Measurements from ENCODE around the gene MGAT4B. TPM values are rescaled to one million over a fixed set of nuclear protein-coding genes. Genes with fewer than 3 reads are reported as not detected.

MGAT4B gene
- total RNA-seq, 1 experiment from 2014 or later = 337 TPM

DNA sequence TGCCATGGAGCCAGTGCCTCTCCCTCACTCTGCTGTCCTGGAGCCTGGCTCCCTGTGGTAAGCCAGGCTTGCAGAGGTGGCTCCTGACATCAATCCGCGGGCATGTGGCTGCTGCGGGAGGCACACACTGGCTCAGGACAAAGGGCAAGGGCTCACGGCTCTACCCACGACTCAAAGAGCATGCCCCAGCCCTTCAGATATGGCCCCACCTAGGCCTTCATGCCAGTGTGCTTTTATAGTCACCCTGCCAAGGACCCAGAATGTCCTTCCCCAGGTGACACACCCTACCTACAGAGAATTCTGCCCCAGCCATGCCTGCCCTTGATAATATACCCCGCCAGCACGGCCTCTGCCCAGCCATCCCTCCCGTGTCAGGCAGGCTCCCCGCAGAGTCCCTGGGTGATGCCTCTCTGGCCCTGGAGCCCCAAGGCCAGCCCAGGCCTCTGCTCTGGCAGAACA is 1.6 kb downstream of the MGAT4B start:
- Histone ChIP-seq H3K79me2 (ENCODE audit: low read depth) (peaks cover 54% of the 10 kb centered on the region), H3K27ac (0 out of 2 replicates have a peak overlapping the region, but pooled peaks have one; percentile 29), H3K4me1 (replicated peaks; ENCODE audit: insufficient read depth) (peaks cover 40% of the 10 kb centered on the region), H3K9me2 (ENCODE audit: insufficient read depth) (no peaks in the 10 kb centered on the region), H3K27me3 (ENCODE audit: insufficient read depth, low read depth) (no peaks in the 10 kb centered on the region), H3K36me3 (ENCODE audit: low read depth) (no peaks in the 10 kb centered on the region; the same call in none of the 2 replicates), H3K4me2 (peak overlapping the region; percentile 97), H3F3A (ENCODE audit: insufficient read depth, low read depth) (peaks cover 27% of the 10 kb centered on the region), H2AFZ (peak overlapping the region; percentile 48; the same call in 1 of the 2 replicates), H4K20me1 (ENCODE audit: insufficient read depth) (peaks cover 38% of the 10 kb centered on the region), H3K9me3 (ENCODE audit: insufficient read depth, low read depth) (no peaks in the 10 kb centered on the region), H3K4me3 (peak overlapping the region; percentile 98)
- peak in 1 of 2 experiments; percentile 33 for DNase-seq
- TF ChIP-seq, protein P1, sequence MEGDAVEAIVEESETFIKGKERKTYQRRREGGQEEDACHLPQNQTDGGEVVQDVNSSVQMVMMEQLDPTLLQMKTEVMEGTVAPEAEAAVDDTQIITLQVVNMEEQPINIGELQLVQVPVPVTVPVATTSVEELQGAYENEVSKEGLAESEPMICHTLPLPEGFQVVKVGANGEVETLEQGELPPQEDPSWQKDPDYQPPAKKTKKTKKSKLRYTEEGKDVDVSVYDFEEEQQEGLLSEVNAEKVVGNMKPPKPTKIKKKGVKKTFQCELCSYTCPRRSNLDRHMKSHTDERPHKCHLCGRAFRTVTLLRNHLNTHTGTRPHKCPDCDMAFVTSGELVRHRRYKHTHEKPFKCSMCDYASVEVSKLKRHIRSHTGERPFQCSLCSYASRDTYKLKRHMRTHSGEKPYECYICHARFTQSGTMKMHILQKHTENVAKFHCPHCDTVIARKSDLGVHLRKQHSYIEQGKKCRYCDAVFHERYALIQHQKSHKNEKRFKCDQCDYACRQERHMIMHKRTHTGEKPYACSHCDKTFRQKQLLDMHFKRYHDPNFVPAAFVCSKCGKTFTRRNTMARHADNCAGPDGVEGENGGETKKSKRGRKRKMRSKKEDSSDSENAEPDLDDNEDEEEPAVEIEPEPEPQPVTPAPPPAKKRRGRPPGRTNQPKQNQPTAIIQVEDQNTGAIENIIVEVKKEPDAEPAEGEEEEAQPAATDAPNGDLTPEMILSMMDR (conservative IDR thresholded peaks at IDR 0.05) = no peak
- no peak for TF ChIP-seq EZH2 (IDR thresholded peaks at IDR 0.05; ENCODE audit: low read depth)
- ChIA-PET POLR2A (ENCODE audit: unreplicated experiment) (interaction anchor here (0.7 kb wide), 1 partner anchor 246 kb away, joined by 3 read pairs; no protein-coding TSS in a partner anchor), CTCF (no interaction called here)
- TSS peak; percentile 37 for BruUV-seq (replicated peaks)
- intact Hi-C loops (cut with micrococcal nuclease; ENCODE audit: unreplicated experiment) = loop anchor here (10.0 kb wide), 1 partner anchor 100 kb away; the partner anchor contains the start of gene TBC1D9B

DNA sequence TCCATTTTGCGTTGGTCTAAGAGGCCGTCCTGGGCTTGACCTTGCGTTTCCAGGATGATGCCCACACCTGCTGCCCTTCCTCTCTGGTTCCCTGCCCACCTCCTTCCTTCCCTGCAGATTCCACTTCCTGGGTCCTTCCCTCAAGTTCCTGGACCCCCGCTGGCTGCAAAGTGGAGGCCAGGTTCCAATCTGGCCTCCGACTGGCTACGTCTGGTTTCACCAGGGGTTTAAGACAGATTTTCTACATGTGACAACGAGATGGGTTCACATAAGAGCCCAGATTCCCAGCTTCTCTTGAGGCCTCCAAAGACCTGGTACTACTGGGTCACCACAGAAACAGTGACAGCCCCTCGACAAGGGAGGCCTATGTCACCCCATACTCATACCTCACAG is 2.1 kb downstream of the MGAT4B start:
- Histone ChIP-seq H4K20me1 (ENCODE audit: insufficient read depth) (peaks cover 42% of the 10 kb centered on the region), H3K4me1 (replicated peaks; ENCODE audit: insufficient read depth) (peaks cover 40% of the 10 kb centered on the region), H3K79me2 (ENCODE audit: low read depth) (peaks cover 54% of the 10 kb centered on the region), H3F3A (ENCODE audit: insufficient read depth, low read depth) (peaks cover 30% of the 10 kb centered on the region), H3K36me3 (ENCODE audit: low read depth) (no peaks in the 10 kb centered on the region; the same call in none of the 2 replicates), H3K27me3 (ENCODE audit: insufficient read depth, low read depth) (no peaks in the 10 kb centered on the region), H3K27ac (no peak overlapping the region), H3K4me3 (peak overlapping the region; percentile 98; the same call in 1 of the 2 replicates), H3K9me2 (ENCODE audit: insufficient read depth) (no peaks in the 10 kb centered on the region), H3K4me2 (peak overlapping the region; percentile 97), H3K9me3 (ENCODE audit: insufficient read depth, low read depth) (no peaks in the 10 kb centered on the region), H2AFZ (no peak overlapping the region)
- intact Hi-C loops (cut with micrococcal nuclease; ENCODE audit: unreplicated experiment) = loop anchor here (10.0 kb wide), 1 partner anchor 100 kb away; the partner anchor contains the start of gene TBC1D9B
- BruUV-seq (replicated peaks) = no TSS peak
- TF ChIP-seq, protein P1 (conservative IDR thresholded peaks at IDR 0.05) = no peak
- TF ChIP-seq EZH2 (IDR thresholded peaks at IDR 0.05; ENCODE audit: low read depth) = no peak
- DNase-seq = no peak
- ChIA-PET POLR2A (ENCODE audit: unreplicated experiment) (interaction anchor here (0.7 kb wide), 1 partner anchor 14 kb away, joined by 3 read pairs; no protein-coding TSS in a partner anchor), CTCF (no interaction called here)

DNA sequence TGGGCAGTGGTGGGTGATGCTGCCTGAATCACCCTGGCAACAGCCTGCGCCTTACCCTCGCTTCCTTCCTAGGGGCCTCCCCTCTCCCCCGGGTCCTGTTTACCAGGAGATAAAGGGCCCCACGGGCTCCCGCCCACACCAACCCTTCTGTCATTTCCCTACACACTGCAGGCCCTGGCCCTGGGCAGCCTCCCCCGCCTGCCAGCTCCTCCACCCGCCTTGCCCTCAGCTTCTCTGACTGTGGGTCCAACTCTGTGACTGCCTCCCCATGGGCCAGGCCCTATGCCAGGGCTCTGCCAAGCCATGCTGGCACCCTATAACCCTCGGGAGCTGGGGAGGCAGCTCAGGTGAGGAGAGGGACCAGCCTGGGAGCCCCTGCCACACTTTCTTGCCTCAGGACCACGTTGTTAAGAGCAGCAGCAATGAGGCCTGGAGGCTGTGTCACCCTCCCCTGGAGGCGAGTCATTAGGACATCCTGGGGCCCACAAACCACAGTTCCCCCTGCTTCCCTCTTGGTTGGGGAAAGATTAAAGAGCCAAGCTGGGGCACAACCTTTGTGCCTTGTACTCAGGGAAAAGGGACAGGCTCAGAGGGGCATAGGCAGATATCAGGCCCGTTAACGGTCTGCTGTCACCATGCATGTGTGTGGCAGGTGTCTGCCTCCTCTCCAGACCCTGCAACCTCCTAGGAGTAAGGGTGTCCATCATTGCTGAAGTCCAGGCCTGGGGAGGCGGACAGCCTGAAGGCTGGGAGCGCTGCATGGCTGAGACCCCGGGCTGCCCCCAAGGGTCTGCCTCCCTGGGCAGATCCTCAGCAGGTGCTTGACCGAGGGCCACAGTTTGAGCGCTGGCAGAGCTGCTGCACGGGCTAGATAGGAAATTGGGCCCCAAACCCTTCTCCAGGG is 2.8 kb downstream of the MGAT4B start:
- H4K20me1 ChIP-seq (ENCODE audit: insufficient read depth) = peaks cover 42% of the 10 kb centered on the region
- H3K79me2 ChIP-seq (ENCODE audit: low read depth) = peaks cover 54% of the 10 kb centered on the region
- H3F3A ChIP-seq (ENCODE audit: insufficient read depth, low read depth) = peaks cover 32% of the 10 kb centered on the region
- intact Hi-C loops (cut with micrococcal nuclease; ENCODE audit: unreplicated experiment) = loop anchor here (2.0 to 10.0 kb wide), 2 partner anchors 15 to 101 kb away; partner anchors contain the start of gene TBC1D9B
- ChIA-PET POLR2A (ENCODE audit: unreplicated experiment) (interaction anchor here (0.7 kb wide), 2 partner anchors 14 to 24 kb away, joined by 3 read pairs; no protein-coding TSS in a partner anchor), CTCF (no interaction called here)
- peak overlapping the region; percentile 98; the same call in 1 of the 2 replicates for H3K4me3 ChIP-seq
- TF ChIP-seq, protein P1 (conservative IDR thresholded peaks at IDR 0.05) = no peak
- TF ChIP-seq EZH2 (IDR thresholded peaks at IDR 0.05; ENCODE audit: low read depth) = no peak
- H3K27ac ChIP-seq = no peak overlapping the region
- no peaks in the 10 kb centered on the region; the same call in none of the 2 replicates for H3K36me3 ChIP-seq (ENCODE audit: low read depth)
- no TSS peak for BruUV-seq (replicated peaks)
- no peaks in the 10 kb centered on the region for H3K27me3 ChIP-seq (ENCODE audit: insufficient read depth, low read depth)
- no peaks in the 10 kb centered on the region for H3K9me3 ChIP-seq (ENCODE audit: insufficient read depth, low read depth)
- no peak overlapping the region for H2AFZ ChIP-seq
- DNase-seq = peak in 1 of 2 experiments; percentile 26
- H3K4me1 ChIP-seq (replicated peaks; ENCODE audit: insufficient read depth) = peaks cover 40% of the 10 kb centered on the region
- peak overlapping the region; percentile 97 for H3K4me2 ChIP-seq
- no peaks in the 10 kb centered on the region for H3K9me2 ChIP-seq (ENCODE audit: insufficient read depth)
